SK-N-SH treated with all-trans-retinoic acid at 6 μM for 48 hours (cell line): ENCODE data around the gene APOA1.

ENCODE experiments used
- ATAC-seq: fragments of 200-7000 bp; cut with Tn5 transposase; 3 replicates; pipeline ENCODE4 v1.9.1; 2020; ENCODE audit warnings: mild to moderate bottlenecking, moderate library complexity
- ARNTL ChIP-seq: fragments of 450-650 bp; formaldehyde crosslinking; IDR thresholded peaks from 2 replicates; pipeline ENCODE4 v1.5.0; 2020; ENCODE audit warnings: low read depth, mild to moderate bottlenecking, moderate library complexity, borderline replicate concordance
- BACH2 ChIP-seq: fragments of 250-450 bp; sonication (Bioruptor Pico); IDR thresholded peaks from 2 replicates; pipeline ENCODE4 v1.9.0; 2021; ENCODE audit warnings: mild to moderate bottlenecking, borderline replicate concordance
- CREB5 ChIP-seq: fragments of 250-450 bp; sonication (Bioruptor Pico); IDR thresholded peaks from 2 replicates; pipeline ENCODE4 v1.5.1; 2020; ENCODE audit warnings: low read depth, mild to moderate bottlenecking, moderate library complexity
- CSRNP3 ChIP-seq: fragments of 250-450 bp; sonication (Bioruptor Pico); IDR thresholded peaks from 2 replicates; pipeline ENCODE4 v1.5.1; 2021; ENCODE audit warnings: mild to moderate bottlenecking, moderate library complexity
- ESRRG ChIP-seq: fragments of 250-450 bp; sonication (Bioruptor Pico); IDR thresholded peaks from 2 replicates; pipeline ENCODE4 v1.6.1; 2021; ENCODE audit warnings: mild to moderate bottlenecking
- GLIS3 ChIP-seq: fragments of 250-450 bp; sonication (Bioruptor Pico); IDR thresholded peaks from 2 replicates; pipeline ENCODE4 v1.5.0; 2020; ENCODE audit warnings: mild to moderate bottlenecking, moderate library complexity
- ISL1 ChIP-seq: fragments of 250-450 bp; sonication (Bioruptor Pico); IDR thresholded peaks from 2 replicates; pipeline ENCODE4 v2.1.2; 2022; ENCODE audit warnings: mild to moderate bottlenecking, moderate library complexity
- OSR1 ChIP-seq: fragments of 250-450 bp; sonication (Bioruptor Pico); IDR thresholded peaks from 2 replicates; pipeline ENCODE4 v1.8.0; 2022; ENCODE audit warnings: moderate library complexity, mild to moderate bottlenecking, inconsistent platforms
- PATZ1 ChIP-seq: fragments of 250-450 bp; sonication (Bioruptor Pico); IDR thresholded peaks from 2 replicates; pipeline ENCODE4 v1.8.0; 2020; ENCODE audit warnings: mild to moderate bottlenecking, moderate library complexity, borderline replicate concordance
- POU6F1 ChIP-seq: fragments of 250-450 bp; sonication (Bioruptor Pico); IDR thresholded peaks from 2 replicates; pipeline ENCODE4 v1.8.0; 2021; ENCODE audit warnings: low read depth, mild to moderate bottlenecking, moderate library complexity, borderline replicate concordance
- PPARA ChIP-seq: fragments of 250-450 bp; sonication (Bioruptor Pico); IDR thresholded peaks from 2 replicates; pipeline ENCODE4 v1.5.0; 2020; ENCODE audit warnings: mild to moderate bottlenecking, borderline replicate concordance
- RARB ChIP-seq: fragments of 250-450 bp; sonication (Bioruptor Pico); IDR thresholded peaks from 2 replicates; pipeline ENCODE4 v1.8.0; 2021; ENCODE audit warnings: mild to moderate bottlenecking, moderate library complexity
- TCF4 ChIP-seq: fragments of 250-450 bp; sonication (Bioruptor Pico); IDR thresholded peaks from 2 replicates; pipeline ENCODE4 v1.8.0; 2021; ENCODE audit warnings: mild to moderate bottlenecking, moderate library complexity, borderline replicate concordance
- TOX ChIP-seq: fragments of 250-450 bp; sonication (Bioruptor Pico); IDR thresholded peaks from 2 replicates; pipeline ENCODE4 v1.8.0; 2021; ENCODE audit warnings: mild to moderate bottlenecking, moderate library complexity, borderline replicate concordance
- TSHZ2 ChIP-seq: fragments of 250-450 bp; sonication (Bioruptor Pico); IDR thresholded peaks from 2 replicates; pipeline ENCODE4 v1.5.0; 2020; ENCODE audit warnings: mild to moderate bottlenecking, moderate library complexity
- ZC3H10 ChIP-seq: fragments of 250-450 bp; sonication (Bioruptor Pico); IDR thresholded peaks from 2 replicates; pipeline ENCODE4 v1.5.1; 2021; ENCODE audit warnings: mild to moderate bottlenecking, moderate library complexity
- ZFP3 ChIP-seq: fragments of 250-450 bp; sonication (Bioruptor Pico); IDR thresholded peaks from 2 replicates; pipeline ENCODE4 v1.5.0; 2020; ENCODE audit warnings: mild to moderate bottlenecking, moderate library complexity
- ZFP30 ChIP-seq: fragments of 450-650 bp; formaldehyde crosslinking; IDR thresholded peaks from 2 replicates; pipeline ENCODE4 v1.5.0; 2022; ENCODE audit warnings: mild to moderate bottlenecking, moderate library complexity
- ZNF565 ChIP-seq: fragments of 450-650 bp; formaldehyde crosslinking; conservative IDR thresholded peaks from 2 replicates; pipeline ENCODE4 v1.5.0; 2020; ENCODE audit warnings: low read depth, mild to moderate bottlenecking, moderate library complexity
- ZNF70 ChIP-seq: fragments of 450-650 bp; formaldehyde crosslinking; IDR thresholded peaks from 2 replicates; pipeline ENCODE4 v1.5.0; 2020; ENCODE audit warnings: mild to moderate bottlenecking, moderate library complexity
- ZNF8 ChIP-seq: fragments of 450-650 bp; formaldehyde crosslinking; IDR thresholded peaks from 2 replicates; pipeline ENCODE4 v1.5.0; 2020; ENCODE audit warnings: mild to moderate bottlenecking, moderate library complexity

Gene APOA1

GRCh38 chr11:116827461-116827860 is 10.0 kb downstream of the APOA1 start (continued):
- no peak for TF ChIP-seq ZFP30
- TF ChIP-seq PPARA (CRISPR knock-in tag) = no peak

- no peak for ATAC-seq
- TF ChIP-seq ZNF565 (CRISPR knock-in tag) (no peak), CSRNP3 (no peak), RARB (CRISPR knock-in tag) (no peak), GLIS3 (CRISPR knock-in tag) (no peak), BACH2 (no peak), TOX (CRISPR knock-in tag) (no peak), ESRRG (no peak), PATZ1 (CRISPR knock-in tag) (no peak), TSHZ2 (CRISPR knock-in tag) (no peak), POU6F1 (no peak), ZNF70 (no peak), ARNTL (no peak), ZFP3 (CRISPR knock-in tag) (no peak), PPARA (CRISPR knock-in tag) (no peak), ZNF8 (CRISPR knock-in tag) (no peak), CREB5 (no peak), ZC3H10 (CRISPR knock-in tag) (no peak), TCF4 (CRISPR knock-in tag) (no peak)
These were observed 10.5 kb downstream of the APOA1 start for GRCh38 chr11:116826751-116827431.

GRCh38 chr11:116825854-116826750 is 11.3 kb downstream of the APOA1 start:
- no peak for ATAC-seq
- no peak for TF ChIP-seq TSHZ2 (CRISPR knock-in tag)
- TF ChIP-seq TOX (CRISPR knock-in tag) = no peak
- TF ChIP-seq OSR1 (CRISPR knock-in tag) = no peak
- no peak for TF ChIP-seq BACH2
- no peak for TF ChIP-seq PPARA (CRISPR knock-in tag)
- TF ChIP-seq ZC3H10 (CRISPR knock-in tag) = no peak
- TF ChIP-seq CREB5 = no peak
- TF ChIP-seq CSRNP3 = no peak
- no peak for TF ChIP-seq ISL1 (CRISPR knock-in tag)
- no peak for TF ChIP-seq ZFP3 (CRISPR knock-in tag)
